Stimulated activated CD4-positive, alpha-beta T cell treated with anti-CD3 and anti-CD28 coated beads, Interleukin-4, amount 100 ng/mL, for 4 hours (primary cell): Measurements from ENCODE around the gene PLSCR1.
"Not testable (repeated sequence)": the region's sequence is repeated elsewhere in the genome, so short reads cannot be mapped to it uniquely, and the experiment has no call there.

Experiments used
- DNase-seq, 2 experiments: peaks; one replicate each; pipeline ENCODE4 v3.0.0-alpha.2; 2020

The PLSCR1 gene

DNA sequence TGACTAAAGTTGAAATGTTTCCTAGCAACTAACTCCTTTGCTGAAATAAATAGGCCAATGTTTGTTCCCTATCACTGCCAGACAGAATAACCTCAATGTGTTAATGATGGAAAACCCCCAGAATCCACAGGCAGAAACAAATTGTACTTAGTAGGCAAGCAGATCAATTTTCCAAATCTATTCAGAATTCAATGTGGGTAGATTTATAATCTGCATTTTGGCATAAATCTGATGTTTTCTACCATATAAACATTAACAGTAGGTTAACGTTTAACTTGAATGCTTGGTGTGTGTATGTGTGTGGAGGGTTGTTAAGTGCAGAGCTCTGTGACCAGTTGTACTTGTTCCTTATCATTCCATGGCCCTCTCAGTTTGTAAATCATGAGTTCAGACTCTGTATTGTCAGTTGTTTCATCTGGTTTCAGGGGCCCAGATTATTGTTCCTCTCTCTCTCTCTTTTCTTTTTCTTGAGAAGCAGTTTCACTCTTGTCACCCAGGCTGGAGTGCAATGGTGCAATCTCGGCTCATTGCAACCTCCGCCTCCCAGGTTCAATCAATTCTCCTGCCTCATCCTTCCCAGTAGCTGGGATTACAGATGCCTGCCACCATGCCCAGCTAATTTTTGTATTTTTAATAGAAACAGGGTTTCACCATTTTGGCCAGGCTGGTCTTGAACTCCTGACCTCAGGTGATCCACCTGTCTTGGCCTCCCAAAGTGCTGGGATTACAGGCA lies 32.8 kb downstream of the PLSCR1 start:
- DNase-seq = no peak

DNA sequence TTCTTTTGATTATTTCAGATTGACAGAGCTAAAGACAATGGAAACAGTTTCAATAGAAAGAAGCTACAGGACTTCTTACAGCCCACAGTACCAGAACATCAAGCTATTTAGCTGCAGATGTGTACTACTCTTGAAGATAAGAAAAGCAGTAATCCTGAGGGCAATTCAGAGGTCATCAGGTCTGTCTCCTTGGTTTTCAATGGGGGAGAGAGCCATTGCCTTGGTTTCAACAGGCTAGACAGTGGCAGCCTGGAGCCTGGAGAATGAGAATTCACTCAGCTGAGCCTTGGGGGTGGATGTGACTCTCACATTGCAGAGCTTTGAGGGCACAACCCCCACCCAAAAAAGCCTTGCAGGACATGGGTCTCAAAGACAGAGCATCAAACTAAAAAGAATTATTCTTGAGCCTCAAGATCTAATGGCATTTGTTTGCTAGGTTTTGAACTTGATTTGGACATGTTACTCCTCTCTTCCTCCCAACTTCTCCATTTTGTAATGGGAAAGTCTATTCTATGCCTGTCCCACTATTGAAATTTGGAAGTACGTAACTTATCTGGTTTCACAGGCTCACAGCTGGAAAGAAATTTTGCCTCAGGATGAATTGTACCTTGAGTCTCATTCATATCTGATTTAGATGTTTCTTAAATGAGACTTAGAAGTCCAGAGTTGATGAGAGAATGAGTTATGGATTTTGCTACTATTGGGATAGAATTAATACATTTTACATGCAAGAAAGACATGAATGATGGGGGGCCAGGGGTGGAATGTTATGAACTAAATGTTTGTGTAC lies 36.9 kb downstream of the PLSCR1 start:
- no peak for DNase-seq

DNA sequence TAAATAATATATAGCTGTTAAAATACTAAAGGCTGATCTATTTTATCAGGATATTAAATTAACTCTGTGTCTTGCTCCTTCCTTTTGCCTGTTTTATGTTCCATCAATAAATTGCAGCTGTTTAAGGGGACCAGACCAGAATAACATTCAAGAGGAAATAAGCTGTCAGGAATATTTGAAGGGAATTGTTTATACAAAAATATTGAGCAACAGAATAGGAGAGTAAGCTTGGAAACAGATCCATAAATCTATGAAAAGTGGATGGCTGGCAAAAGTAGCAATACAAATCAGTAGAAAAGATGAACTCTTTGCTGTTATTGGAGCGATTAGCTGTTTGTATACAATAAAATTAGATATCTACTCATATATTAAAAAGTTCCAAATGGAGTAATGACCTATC lies 38.9 kb downstream of the PLSCR1 start:
- no peak for DNase-seq

- no peak for DNase-seq
Observed at GRCh38 chr3:146504498-146505197, 39.8 kb downstream of the PLSCR1 start.

GRCh38 chr3:146503461-146504202 lies 40.8 kb downstream of the PLSCR1 start:
- no peak for DNase-seq

GRCh38 chr3:146502887-146503460 lies 41.4 kb downstream of the PLSCR1 start:
- DNase-seq = no peak

DNA sequence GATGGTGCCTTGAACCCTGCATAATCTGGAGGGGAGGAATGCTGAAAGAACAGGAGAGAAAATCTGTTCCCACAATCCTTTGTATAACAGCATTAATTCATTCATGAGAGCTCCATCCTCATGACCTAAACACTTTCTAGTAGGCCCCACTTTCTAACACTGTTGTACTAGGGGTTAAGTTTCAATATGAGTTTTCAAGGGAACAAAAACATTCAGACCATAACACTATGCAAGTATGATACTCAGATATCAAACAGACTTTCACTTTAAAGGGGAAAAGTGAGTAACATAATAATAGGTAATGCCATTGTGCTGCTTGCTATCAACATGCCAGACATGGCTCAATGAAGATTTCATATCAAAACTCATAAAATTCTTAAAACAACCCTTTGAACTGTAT lies 42.7 kb downstream of the PLSCR1 start:
- DNase-seq = no peak

DNA sequence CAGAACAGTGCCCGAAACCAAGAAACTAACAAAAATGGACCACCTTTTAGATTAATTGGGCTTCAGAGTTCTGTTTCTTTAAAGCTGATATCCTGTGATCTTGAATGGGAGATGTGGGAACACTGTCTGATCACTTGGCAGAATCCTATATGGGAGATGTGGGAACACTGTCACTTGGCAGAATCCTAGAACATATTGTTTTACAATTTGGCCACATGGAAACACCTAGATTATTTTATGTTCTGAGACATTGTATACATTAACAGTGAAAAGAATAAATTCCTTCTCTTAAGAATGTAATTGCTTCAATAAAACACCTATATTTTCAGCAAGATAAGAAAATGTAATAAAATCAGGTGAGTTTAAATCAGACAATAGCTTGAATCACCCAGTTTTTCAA lies 44.7 kb downstream of the PLSCR1 start:
- no peak for DNase-seq

DNA sequence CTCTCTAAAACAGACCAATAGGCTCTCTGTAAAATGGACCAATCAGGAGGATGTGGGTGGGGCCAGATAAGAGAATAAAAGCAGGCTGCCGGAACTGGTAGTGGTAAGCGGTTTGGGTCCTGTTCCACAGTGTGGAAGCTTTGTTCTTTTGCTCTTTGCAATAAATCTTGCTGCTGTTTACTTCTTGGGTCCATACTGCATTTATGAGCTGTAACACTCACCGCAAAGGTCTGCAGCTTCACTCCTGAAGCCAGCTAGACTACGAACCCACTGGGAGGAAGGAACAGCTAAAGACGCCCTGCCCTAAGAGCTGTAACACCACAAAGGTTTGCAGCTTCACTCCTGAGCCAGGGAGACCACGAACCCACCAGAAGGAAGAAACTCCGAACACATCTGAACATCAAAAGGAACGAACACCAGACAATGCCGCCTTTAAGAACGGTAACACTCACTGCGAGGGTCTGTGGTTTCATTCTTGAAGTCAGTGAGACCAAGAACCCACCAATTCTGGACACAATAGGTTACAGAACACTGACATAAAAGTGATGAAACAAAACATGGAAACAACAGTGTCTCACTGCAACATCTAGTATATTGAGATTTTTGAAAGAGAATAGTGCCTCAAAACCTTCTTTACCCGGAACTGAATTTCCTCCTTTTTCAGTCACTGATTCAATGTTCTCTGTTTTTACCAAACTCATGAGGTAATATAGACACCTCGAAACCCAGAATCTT lies 46.2 kb downstream of the PLSCR1 start:
- DNase-seq = peak in 1 of 2 experiments; percentile 6

- not testable (repeated sequence) for DNase-seq
Observed at GRCh38 chr3:146497145-146497843, 47.1 kb downstream of the PLSCR1 start.

GRCh38 chr3:146496726-146497125 lies 47.7 kb downstream of the PLSCR1 start:
- DNase-seq = no peak

DNA sequence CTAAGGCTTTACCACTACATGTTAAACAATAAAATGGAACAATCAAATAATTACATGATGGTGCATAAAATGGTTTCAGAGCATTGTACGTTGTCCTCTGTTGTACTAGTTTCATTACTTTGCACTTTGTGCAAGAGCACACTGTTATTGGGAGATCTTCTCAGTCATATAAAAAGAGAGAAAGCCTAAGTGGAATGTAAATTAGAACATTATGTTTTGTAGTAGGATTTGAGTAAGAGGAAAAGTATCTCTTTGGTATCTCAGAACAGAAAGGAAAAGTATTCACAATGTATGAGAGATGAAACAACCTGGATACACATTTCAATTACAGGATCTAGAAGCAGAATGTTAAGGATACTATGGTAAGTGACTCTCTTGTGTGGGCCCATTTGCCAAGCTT lies 48.2 kb downstream of the PLSCR1 start:
- DNase-seq = no peak

GRCh38 chr3:146493761-146494160 lies 50.6 kb downstream of the PLSCR1 start:
- DNase-seq = no peak

DNA sequence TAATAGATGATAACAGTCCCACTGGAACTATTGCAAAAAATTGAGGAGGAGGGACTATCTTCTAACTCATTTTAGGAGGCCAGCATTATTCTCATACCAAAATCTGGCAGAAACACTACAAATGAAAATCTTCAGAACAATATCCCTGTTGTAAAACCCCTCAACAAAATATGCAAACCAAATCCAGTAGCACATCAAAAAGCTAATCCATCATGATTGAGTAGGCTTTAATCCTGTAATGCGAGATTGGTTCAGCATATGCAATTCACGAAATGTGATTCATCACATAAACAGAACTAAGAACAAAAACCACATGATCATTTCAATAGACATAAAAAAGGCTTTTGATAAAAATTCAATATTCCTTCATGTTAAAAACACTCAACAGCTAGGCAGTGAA lies 51.2 kb downstream of the PLSCR1 start:
- DNase-seq = no peak

- DNase-seq = no peak
Observed at GRCh38 chr3:146491303-146491702, 53.1 kb downstream of the PLSCR1 start.

- DNase-seq = no peak
Observed at GRCh38 chr3:146485297-146485696, 59.1 kb downstream of the PLSCR1 start.

GRCh38 chr3:146476094-146476740 lies 68.2 kb downstream of the PLSCR1 start:
- no peak for DNase-seq

DNA sequence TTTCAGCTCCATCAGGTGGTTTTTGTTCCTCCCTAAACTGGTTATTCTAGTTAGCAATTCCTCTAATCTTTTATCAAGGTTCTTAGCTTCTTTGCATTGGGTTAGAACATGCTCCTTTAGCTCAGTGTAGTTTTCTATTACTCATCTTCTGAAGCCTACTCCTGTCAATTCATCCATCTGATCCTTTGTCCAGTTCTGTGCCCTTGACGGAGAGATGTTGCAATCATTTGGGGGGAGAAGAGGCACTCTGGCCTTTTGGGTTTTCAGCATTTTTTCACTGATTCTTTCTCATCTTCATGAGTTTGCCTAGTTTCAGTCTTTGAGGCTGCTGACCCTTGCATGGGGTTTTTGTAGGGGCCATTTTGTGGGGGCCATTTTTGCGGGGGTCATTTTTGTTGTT lies 69.4 kb downstream of the PLSCR1 start:
- DNase-seq = not testable (repeated sequence)

GRCh38 chr3:146473726-146474125 lies 70.7 kb downstream of the PLSCR1 start:
- DNase-seq = no peak

DNA sequence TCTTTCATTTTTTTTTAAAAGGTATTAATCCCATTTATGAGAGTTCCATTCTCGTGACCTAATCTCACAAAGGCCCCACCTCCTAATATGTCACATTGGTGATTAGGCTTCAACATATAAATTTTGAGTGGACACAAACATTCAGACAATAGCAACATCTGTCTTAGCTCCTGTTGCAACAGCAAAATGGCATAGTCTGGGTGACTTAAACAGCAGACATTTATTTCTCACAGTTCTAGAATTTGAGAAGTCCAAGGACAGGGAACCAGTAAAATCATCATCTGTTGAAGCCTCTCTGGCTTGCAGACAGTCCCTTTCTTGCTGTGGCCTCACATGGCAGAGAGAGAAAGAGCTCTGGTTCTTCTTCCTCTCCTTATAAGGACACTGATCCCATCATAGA lies 71.8 kb downstream of the PLSCR1 start:
- DNase-seq = no peak

- DNase-seq = no peak
Observed at GRCh38 chr3:146471012-146471411, 73.4 kb downstream of the PLSCR1 start.
